Smooth muscle cell (in vitro differentiated cells): ENCODE data around the gene COX4I2. TPM values are rescaled to one million over a fixed set of nuclear protein-coding genes. Genes with fewer than 3 reads are reported as not detected.
"Not testable (repeated sequence)": the region's sequence is repeated elsewhere in the genome, so short reads cannot be mapped to it uniquely, and the experiment has no call there.

ENCODE experiments used
- DNase-seq: peaks from one replicate; lab custom pipeline; 2025; ENCODE audit not compliant: unreplicated experiment; lab: John Stamatoyannopoulos, UW
- H2AFZ ChIP-seq: fragments of 200-600 bp; sonication (generic); 2 replicates; pipeline ENCODE4 v1.6.0; 2016; ENCODE audit warnings: antibody characterized with exemption, low read depth, mild to moderate bottlenecking
- H3F3A ChIP-seq: fragments of 200-600 bp; sonication (generic); 2 replicates; pipeline ENCODE4 v1.6.0; 2017; ENCODE audit warnings: antibody characterized with exemption, low read depth
- H3K27ac ChIP-seq: fragments of 200-600 bp; sonication (generic); 2 replicates; pipeline ENCODE4 v1.5.1; 2016; ENCODE audit warnings: low read depth, mild to moderate bottlenecking
- H3K27me3 ChIP-seq: fragments of 200-600 bp; sonication (generic); 2 replicates; pipeline ENCODE4 v1.6.1; 2016; ENCODE audit warnings: low read depth, mild to moderate bottlenecking
- H3K36me3 ChIP-seq: fragments of 200-600 bp; sonication (generic); 2 replicates; pipeline ENCODE4 v1.5.1; 2016; ENCODE audit warnings: low read depth
- H3K4me1 ChIP-seq: fragments of 200-600 bp; sonication (generic); 2 replicates; pipeline ENCODE4 v1.5.1; 2016; ENCODE audit warnings: low read depth
- H3K4me2 ChIP-seq: fragments of 200-600 bp; sonication (generic); 2 replicates; pipeline ENCODE4 v1.6.0; 2016; ENCODE audit warnings: mild to moderate bottlenecking
- H3K4me3 ChIP-seq: fragments of 200-600 bp; sonication (generic); 2 replicates; pipeline ENCODE4 v1.5.1; 2016; ENCODE audit warnings: mild to moderate bottlenecking
- H3K79me2 ChIP-seq: fragments of 200-600 bp; sonication (generic); 2 replicates; pipeline ENCODE4 v1.6.0; 2016; ENCODE audit warnings: low read depth, mild to moderate bottlenecking
- H3K9ac ChIP-seq: fragments of 200-600 bp; sonication (generic); 2 replicates; pipeline ENCODE4 v1.6.0; 2016; ENCODE audit warnings: low read depth
- H3K9me3 ChIP-seq: fragments of 200-600 bp; sonication (generic); replicated peaks from 2 replicates; pipeline ENCODE4 v1.5.1; 2016; ENCODE audit warnings: low read depth
- H4K20me1 ChIP-seq: fragments of 200-600 bp; sonication (generic); 2 replicates; pipeline ENCODE4 v1.6.0; 2016; ENCODE audit warnings: low read depth
- WGBS: methylation state at CpG from one replicate; pipeline ENCODE4 v1.1.7; 2016; ENCODE audit warnings: low lambda C conversion rate; 5-methylcytosine and 5-hydroxymethylcytosine counted together
- polyA plus RNA-seq: library from polyadenylated mRNA; unstranded; fragments of >200 nt; fragmentation: Nextera tagmentation; extraction: Ambion mirVana; gene quantifications from 2 replicates; pipeline ENCODE4 v1.2.1, GENCODE V29; 2016
- total RNA-seq: library from RNA; depleted of rRNA; stranded (reverse); fragments of >200 nt; gene quantifications from 2 replicates; pipeline ENCODE4 v1.2.3, GENCODE V29; 2014
- TF ChIP-seq, protein P1 (sequence below): fragments of 200-600 bp; sonication (generic); IDR thresholded peaks from 2 replicates; pipeline ENCODE4 v1.5.1; 2017; ENCODE audit warnings: borderline replicate concordance, mild to moderate bottlenecking, antibody characterized with exemption; ENCODE audit not compliant: insufficient read depth, poor library complexity, severe bottlenecking

COX4I2 gene
- total and polyA plus RNA-seq, 2 experiments from 2014 or later, result 0.80 TPM; not detected in 1

DNA sequence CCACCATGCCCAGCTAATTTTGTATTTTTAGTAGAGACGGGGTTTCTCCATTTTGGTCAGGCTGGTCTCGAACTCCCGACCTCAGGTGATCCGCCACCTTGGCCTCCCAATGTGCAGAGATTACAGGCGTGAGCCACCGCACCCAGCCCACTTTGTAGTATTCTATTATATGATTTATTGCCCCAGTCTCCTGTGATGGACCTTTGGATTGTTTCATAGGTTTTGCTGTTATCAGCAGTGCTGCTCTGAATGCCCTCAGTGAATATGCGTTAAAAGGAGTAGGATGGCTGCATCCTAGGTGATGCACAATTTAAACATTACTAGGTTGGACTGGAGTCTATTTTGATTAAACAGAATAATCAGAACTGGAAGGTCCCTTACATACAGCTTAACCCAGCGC is 22.3 kb upstream of the COX4I2 start:
- Histone ChIP-seq H2AFZ (no peak overlapping the region), H3K9ac (no peak overlapping the region), H3K27me3 (no peaks in the 10 kb centered on the region), H3K4me3 (no peak overlapping the region), H3F3A (peaks cover 8% of the 10 kb centered on the region), H3K4me2 (no peak overlapping the region), H3K27ac (no peak overlapping the region), H4K20me1 (no peaks in the 10 kb centered on the region), H3K79me2 (no peaks in the 10 kb centered on the region), H3K9me3 (no peaks in the 10 kb centered on the region), H3K36me3 (no peaks in the 10 kb centered on the region), H3K4me1 (no peaks in the 10 kb centered on the region)
- WGBS, result 96% methylated on average over 8 of the region's 8 CpGs
- TF ChIP-seq, protein P1, sequence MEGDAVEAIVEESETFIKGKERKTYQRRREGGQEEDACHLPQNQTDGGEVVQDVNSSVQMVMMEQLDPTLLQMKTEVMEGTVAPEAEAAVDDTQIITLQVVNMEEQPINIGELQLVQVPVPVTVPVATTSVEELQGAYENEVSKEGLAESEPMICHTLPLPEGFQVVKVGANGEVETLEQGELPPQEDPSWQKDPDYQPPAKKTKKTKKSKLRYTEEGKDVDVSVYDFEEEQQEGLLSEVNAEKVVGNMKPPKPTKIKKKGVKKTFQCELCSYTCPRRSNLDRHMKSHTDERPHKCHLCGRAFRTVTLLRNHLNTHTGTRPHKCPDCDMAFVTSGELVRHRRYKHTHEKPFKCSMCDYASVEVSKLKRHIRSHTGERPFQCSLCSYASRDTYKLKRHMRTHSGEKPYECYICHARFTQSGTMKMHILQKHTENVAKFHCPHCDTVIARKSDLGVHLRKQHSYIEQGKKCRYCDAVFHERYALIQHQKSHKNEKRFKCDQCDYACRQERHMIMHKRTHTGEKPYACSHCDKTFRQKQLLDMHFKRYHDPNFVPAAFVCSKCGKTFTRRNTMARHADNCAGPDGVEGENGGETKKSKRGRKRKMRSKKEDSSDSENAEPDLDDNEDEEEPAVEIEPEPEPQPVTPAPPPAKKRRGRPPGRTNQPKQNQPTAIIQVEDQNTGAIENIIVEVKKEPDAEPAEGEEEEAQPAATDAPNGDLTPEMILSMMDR, result no peak
- no peak for DNase-seq

DNA sequence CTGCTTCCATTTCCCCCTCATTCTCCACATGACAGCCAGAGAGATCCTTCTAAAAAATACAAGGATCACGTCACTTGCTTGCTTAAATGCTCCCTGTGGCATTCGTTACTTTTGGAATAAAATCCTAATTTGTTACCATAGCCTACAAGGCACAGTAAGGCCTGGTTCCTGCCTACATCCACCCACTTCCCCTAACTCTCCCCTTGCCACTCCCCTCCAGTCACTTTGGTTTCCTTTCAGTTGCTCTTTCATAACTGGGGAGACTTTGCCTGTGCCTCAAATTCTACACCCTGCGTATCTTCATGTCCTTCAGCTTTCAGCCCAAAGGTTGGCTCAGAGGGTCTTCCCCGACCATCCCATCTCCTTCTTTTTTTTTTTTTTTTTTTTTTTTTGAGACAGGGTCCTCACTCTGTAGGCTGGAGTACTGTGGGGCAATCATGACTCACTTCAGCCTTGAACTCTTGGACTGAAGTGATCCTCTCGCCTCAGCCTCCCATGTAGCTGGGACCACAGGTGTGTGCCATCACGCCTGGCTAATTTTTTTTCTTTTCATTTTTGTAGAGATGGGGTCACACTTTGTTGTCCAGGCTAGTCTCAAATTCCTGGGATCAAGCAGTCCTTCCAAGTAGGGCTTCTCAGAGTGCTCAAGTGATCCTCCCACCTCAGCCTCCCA is 20.1 kb upstream of the COX4I2 start:
- Histone ChIP-seq H3K27ac (no peak overlapping the region), H3F3A (no peaks in the 10 kb centered on the region), H3K9me3 (no peaks in the 10 kb centered on the region), H3K27me3 (no peaks in the 10 kb centered on the region), H3K9ac (no peak overlapping the region), H3K36me3 (no peaks in the 10 kb centered on the region), H2AFZ (no peak overlapping the region), H3K4me1 (no peaks in the 10 kb centered on the region), H3K4me3 (no peak overlapping the region), H4K20me1 (no peaks in the 10 kb centered on the region), H3K4me2 (no peak overlapping the region), H3K79me2 (no peaks in the 10 kb centered on the region)
- WGBS, result 94% methylated on average over 6 of the region's 6 CpGs
- TF ChIP-seq, protein P1, result no peak
- DNase-seq, result no peak

DNA sequence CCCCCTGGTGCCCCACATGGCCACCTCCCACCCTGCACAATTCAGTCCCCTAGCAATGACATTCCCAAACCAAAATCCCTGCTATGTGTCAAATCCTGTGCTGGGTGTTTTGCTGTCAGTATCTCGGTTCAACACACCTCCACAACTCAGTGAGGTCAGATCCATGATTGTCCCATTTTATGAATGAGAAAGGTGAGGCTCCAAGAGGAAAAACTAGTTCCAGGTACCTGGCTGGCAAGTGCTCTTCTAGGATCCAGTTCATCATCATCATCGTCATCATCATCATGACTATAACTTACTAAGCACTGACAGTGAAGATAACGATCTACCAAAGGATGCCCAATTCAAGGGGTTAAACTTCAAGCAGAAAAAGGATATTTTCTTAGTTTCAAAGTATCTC is 17.5 kb upstream of the COX4I2 start:
- no peak overlapping the region for H3K9ac ChIP-seq
- WGBS, result 88% methylated on average over 3 of the region's 3 CpGs
- H3F3A ChIP-seq, result no peaks in the 10 kb centered on the region
- no peaks in the 10 kb centered on the region for H4K20me1 ChIP-seq
- H3K4me2 ChIP-seq, result no peak overlapping the region
- DNase-seq, result no peak
- H3K36me3 ChIP-seq, result no peaks in the 10 kb centered on the region
- H3K27me3 ChIP-seq, result no peaks in the 10 kb centered on the region
- H2AFZ ChIP-seq, result no peak overlapping the region
- H3K79me2 ChIP-seq, result no peaks in the 10 kb centered on the region
- H3K4me1 ChIP-seq, result no peaks in the 10 kb centered on the region
- H3K27ac ChIP-seq, result no peak overlapping the region
- H3K4me3 ChIP-seq, result no peak overlapping the region
- TF ChIP-seq, protein P1, result no peak
- H3K9me3 ChIP-seq, result no peaks in the 10 kb centered on the region

DNA sequence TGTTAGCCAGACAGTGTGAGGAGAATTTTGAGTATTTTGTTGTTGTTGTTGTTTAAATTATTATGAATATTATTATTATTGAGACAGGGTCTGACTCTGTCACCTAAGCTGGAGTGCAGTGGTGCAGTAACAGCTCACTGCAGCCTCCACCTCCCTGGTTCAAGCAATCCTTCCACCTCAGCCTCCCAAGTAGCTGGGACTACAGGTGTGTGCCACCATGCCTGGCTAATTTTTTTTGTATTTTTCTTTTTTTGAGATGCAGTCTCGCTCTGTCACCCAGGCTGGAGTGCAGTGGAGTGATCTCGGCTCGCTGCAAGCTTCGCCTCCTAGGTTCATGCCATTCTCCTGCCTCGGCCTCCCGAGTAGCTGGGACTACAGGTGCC is 14.6 kb upstream of the COX4I2 start:
- H3K27me3 ChIP-seq, H3K4me1 ChIP-seq, H4K20me1 ChIP-seq, H3K9ac ChIP-seq, H3K79me2 ChIP-seq, H2AFZ ChIP-seq, H3K4me3 ChIP-seq, DNase-seq, H3K9me3 ChIP-seq, H3K4me2 ChIP-seq, H3K36me3 ChIP-seq, H3F3A ChIP-seq, H3K27ac ChIP-seq: not testable (repeated sequence)
- 95% methylated on average over 6 of the region's 6 CpGs for WGBS

DNA sequence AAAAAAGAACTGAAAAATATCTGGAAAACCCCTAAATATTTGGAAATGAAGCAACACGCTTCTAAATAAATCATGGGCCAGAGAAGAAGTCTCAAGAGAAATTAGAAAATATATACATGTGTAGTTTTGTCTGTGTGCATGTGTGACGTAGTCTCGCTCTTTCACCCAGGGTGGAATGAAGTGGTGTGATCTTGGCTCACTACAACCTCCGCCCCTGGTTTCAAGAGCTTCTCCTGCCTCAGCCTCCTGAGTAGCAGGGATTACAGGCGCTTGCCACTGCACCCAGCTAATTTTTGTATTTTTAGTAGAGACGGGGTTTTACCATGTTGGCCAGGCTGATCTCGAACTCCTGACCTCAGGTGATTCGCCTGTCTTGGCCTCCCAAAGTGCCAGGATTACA is 11.2 kb upstream of the COX4I2 start:
- H3K27me3 ChIP-seq, H2AFZ ChIP-seq, H3K27ac ChIP-seq, H3F3A ChIP-seq, DNase-seq, H3K79me2 ChIP-seq, H3K4me3 ChIP-seq, H4K20me1 ChIP-seq, H3K4me2 ChIP-seq, H3K9me3 ChIP-seq, H3K4me1 ChIP-seq, H3K9ac ChIP-seq, H3K36me3 ChIP-seq: not testable (repeated sequence)
- WGBS, result 92% methylated on average over 8 of the region's 8 CpGs

DNA sequence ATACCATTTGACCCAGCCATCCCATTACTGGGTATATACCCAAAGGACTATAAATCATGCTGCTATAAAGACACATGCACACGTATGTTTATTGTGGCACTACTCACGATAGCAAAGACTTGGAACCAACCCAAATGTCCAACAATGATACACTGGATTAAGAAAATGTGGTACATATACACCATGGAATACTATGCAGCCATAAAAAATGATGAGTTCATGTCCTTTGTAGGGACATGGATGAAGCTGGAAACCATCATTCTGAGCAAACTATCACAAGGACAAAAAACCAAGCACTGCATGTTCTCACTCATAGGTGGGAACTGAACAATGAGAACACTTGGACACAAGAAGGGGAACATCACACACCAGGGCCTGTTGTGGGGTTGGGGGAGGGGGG is 9.7 kb upstream of the COX4I2 start:
- not testable (repeated sequence) for H3K9me3 ChIP-seq, H3K4me3 ChIP-seq
- WGBS, result 97% methylated on average over 2 of the region's 2 CpGs

More for the DNA sequence above, 9.7 kb upstream of the COX4I2 start:
- H4K20me1 ChIP-seq, H3K4me2 ChIP-seq, DNase-seq, H3F3A ChIP-seq, H2AFZ ChIP-seq, H3K27ac ChIP-seq, H3K36me3 ChIP-seq, H3K79me2 ChIP-seq, H3K4me1 ChIP-seq, H3K27me3 ChIP-seq, H3K9ac ChIP-seq: not testable (repeated sequence)
